GM19043 (cell line): Measurements from ENCODE around the gene PELI2.

Experiments used
- ATAC-seq: cut with Tn5 transposase; IDR thresholded peaks from one replicate; pipeline ENCODE4 v1.9.1; 2021; ENCODE audit warnings: low read depth; ENCODE audit not compliant: unreplicated experiment

PELI2 gene

DNA sequence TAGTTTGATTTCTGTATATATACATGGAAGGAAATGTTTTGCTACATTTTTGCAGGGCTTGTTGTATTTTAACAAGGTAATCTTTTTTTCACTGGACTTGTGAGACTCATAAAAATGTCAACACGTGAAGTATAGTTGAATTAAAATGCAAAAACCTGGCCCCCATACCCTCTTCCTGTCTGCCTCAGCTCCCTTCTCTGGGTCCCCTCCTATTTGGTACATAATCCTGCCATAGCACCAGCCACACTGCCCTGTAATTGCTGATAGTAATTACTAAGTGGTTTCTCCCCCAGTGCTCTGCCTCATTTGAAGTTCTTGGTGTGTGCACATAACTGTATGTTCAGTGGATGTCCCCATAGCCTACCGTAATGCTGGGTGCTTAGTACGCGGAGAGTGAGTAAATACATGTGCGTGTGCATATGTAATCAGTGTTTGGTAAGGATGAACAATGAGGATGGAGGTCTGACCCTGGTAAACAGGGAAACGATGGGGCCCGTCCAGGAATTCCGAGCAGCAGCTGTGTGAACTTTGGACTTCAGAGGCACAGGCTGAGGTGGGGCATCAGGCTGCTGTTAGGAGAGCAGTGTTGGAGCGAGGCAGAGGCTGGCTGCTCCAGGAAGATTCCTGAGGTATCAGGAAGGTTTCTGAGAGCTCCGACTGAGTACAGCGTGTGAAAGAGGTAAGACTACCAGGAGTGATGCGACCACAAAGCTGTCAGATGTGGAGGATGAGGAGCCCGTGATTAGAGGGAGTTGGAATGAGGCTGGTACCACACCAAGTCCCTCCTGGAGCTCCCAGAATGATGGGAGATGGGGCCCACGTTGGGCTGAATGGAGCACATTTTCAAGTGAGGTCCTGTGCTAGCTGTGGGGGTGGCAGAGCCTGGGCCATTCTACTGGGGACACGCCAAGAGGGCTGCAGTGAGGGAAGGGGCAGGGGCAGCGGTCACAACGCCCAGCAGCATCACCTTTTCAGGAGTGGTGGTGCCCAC lies 106.8 kb downstream of the PELI2 start:
- no peak for ATAC-seq

DNA sequence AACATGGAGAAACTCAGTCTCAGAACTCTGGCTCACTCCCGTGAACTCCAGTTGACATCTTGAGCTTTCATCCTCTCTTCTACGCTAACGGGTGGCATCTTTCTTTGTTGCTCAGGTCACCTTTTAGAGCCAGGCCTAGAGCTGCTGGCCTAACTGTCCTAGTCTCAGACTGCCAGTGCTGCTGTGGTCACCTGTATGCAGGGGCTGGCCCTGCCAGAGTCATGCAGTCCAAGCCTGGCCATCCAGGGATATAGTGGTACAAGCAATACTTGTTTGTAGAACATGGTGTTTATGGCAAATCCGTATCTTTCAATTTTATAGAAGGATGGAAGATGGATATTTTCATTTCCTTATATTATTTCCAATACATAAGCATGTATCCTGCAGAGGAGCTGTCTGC lies 117.2 kb downstream of the PELI2 start:
- ATAC-seq: no peak

DNA sequence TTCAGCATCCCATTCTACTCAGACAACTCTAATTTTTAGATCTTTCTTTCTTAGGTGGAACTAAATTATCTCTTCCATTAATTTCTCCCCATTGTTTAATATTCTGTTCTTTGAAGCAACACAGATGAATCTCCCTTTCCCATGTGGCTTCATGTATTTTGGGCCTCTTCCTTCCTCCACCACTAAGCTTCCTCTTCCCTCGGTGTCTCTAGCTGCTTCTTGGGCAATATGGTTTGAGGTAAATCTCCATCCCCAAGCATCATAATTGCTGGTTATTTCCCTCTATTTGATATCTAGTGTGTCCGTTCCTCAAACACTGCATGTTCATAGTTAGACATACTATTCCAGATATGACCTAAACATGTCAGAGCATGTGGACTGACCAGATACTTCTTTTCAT lies 119.2 kb downstream of the PELI2 start:
- no peak for ATAC-seq

DNA sequence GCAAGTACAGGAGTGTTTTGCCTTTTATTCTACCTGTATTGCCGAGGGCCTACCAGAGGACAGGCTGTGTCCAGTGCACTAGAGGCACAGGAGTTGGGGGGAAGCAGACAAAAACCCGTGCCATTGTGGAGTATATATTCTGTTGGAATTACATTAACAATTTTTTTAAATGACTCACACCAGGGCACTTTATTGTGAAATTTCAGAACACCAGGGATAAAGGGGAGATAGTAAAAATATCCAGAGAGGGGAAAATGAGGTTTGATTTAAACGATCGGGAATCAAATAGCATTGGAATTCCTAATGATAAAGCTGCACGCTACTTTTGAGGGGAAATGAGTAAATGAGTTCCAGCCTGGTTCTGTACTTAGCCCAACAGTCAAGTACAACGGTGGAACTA lies 123.2 kb downstream of the PELI2 start:
- no peak for ATAC-seq

DNA sequence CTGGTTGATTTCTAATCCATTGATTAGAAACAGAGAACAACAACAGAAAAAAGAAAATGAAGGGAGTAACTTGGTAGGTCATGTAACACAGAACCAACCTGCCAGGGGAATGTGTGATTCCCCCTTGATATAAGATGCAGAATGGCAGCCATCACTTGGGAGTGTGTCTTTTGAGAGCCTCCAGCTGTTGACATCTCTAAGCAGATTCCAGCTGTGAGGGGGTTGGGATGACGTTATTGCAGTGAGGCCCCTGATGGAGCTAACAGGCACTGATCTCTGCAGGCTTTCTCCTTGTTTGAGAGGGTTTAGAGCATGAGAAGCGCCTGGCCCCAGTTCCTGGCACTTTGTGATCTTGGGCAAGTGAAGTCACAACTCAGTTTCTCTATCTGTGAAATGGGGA lies 124.9 kb downstream of the PELI2 start:
- no peak for ATAC-seq

DNA sequence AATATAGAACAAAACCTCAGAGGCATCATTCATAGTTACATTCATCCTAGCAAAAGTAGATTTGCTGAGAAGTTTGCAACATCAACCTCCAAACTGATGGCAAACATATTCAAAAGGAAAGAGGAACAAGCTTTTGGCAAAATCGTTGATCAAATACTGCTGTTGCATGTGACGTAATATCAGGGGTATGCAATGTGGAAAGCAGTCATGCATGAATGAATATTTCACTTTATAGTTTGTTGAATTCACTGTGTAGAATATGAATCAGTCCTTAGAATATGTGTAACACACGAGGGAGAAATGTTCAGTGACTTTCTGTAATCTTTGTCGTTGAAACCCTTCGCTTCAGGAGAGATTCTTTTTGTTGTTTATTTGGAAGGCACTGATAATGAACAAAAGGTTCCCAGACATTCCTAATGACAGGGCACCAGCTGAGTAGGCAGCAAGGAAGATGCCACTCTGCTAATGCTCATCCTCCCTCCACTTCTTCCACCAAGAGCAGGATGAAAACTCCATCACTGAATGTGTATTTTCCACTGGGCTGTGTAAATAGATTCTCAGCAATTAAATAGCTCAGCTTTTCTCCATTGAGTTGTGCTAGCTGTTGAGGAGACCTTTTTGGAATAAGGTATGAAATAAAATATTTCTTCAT lies 126.1 kb downstream of the PELI2 start:
- ATAC-seq: no peak

DNA sequence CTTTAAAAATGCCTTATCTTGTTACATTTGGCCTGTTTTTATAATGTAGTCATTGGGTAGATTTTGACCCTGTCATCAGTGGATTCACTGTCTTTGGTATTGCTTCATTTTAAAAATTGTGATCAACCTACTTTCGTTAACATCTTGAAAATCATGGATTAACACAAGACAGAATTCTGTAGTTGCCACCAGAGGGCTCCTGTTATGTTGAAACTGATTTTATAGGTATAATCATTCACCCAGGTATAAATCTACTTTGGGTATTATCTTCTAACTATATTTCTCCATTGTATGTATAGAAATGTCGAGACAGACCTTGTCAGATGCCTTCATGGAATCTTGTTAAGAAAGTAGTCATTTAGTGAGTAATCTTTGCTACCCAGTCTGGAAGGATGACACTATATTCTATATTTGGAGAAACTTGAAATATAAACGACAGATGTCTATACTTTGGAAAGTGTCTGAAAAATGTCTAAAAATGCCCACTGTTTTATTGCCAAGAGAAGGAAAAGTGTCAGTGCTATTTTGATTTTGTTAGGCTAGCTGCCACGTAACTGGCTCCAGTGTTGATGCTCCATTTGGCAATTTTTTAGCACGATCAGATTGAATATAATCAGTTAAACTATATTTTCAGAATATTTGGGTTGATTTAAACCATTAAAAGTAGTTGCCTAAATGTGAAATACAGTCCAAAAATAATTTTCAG lies 129.4 kb downstream of the PELI2 start:
- ATAC-seq: no peak

DNA sequence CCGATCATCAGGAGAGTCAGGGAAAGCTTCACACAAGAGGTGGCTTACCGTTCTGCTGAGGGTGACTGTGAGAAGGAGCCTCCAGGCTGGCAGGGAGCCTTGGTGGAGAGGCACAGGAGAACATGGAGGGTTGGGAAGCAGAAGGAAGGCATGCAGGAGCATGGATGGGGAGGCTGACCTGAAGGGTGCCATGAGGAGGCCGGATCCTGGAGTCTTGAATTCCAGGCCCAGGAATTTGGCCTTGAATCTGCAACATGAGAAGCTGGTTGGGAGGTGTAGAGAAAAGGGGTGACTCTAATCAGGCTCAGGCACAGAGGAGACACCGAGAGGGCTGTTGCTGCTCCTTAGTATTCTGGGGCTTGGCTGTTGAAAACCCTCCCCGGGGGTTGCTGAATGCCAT lies 130.2 kb downstream of the PELI2 start:
- ATAC-seq: no peak

DNA sequence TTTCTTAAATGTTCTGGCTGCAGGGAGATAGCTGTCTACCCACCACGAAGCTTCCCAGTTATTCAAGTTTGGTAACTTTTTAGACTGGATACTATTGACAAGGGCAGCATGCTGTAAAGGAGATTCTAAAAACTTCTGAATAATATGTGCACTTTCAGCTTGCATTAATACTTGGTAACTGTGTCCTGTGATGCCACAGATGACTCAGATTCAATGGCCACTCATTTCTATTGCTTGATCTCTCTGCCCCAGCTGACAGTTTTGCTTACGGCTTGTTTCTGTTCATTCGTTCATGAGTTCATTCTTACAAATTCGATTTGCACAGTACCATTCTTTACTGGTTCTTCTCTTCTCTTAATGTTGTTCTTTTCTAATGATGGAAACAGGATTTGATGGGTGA lies 142.8 kb downstream of the PELI2 start:
- ATAC-seq: no peak

DNA sequence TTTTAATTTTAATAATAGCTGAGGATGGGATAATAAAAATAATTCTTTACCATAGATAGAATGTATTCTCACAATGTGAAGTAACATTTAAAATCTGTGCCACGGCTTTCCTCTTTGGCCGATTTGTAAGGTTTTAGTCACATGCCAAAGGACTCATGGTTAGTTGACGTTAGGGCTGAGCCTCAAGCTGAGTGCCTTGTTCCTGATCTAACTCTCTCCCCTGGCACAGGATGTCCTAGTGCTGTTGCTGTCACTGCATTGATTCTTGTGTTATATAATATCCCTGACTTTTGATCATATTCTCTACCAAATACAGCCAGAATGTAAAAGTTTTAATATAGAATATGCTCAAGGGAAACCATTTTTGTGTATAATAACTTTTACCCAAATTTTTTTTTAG lies 144.3 kb downstream of the PELI2 start:
- no peak for ATAC-seq

DNA sequence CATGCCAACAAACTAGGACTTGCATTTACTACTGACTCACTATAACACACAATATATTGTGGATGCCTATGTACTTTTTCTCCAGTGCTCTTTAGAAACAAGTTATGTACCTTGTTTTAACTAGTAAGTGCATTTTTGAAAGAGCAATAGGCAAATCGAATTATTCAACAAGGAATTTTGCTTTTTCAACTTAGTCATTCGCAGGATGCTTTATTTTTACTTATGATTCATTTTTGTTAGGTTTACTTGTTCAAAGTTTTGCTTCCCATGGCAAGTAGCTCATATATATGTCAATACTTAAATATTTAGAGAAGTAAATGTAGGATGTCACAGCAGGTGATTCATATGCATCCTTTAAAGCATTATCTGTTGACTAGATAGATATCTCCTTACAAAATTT lies 149.8 kb downstream of the PELI2 start:
- ATAC-seq: no peak

DNA sequence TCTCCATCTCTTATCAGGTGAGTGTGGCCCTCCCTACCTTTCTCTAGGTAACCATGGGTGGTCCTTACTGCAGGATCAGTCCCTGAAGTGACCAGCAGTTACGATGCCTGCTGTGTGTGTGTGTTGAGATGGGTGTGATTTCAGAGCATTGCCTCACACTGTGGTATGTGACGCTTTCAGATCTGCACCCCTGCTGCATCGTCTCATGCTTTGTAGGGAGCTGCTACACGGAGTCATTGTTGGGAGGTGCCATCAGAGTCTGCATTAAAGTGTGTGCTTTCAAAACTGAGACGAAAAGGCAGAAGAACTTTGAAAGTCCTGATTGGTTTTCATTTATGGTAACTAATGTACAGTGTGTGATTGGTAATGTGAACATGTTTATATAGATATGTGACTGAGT lies 150.5 kb downstream of the PELI2 start:
- ATAC-seq: no peak

DNA sequence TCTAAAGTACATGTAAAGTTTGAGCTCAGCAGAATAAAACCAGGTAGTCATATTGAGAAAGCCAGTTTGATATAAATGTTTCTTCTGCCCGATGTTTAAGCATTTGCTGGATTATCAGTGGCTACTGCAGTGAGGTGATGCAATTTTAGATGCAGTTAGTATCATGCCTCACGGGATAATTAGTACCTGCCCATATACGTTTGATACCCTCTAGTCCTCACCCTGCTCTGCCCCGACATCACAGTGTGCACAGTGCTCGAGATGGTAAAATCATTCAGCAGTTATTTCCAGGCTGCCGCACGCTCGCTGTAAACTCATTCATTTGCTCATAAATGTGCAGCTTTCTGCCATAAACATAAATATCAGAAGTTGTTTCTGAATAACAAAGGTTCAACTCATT lies 152.7 kb downstream of the PELI2 start:
- ATAC-seq: no peak

DNA sequence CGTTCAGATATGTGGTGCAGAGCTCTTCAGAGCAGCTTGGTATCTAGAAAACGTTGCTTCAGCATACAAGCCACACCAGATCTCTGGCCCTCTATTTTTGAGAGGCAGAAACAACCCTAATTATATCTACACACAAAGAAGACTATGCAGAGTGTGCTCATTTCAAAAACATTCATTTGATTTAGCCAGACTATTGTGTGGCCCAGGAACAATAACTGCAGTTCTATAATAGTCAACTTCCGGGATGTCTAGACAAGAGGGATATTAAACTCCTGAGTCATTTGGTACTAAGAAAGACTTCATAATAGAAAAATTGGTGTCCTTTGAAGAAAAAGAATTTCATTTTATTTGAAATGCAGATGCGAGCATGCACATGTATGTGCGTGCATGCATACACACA lies 153.8 kb downstream of the PELI2 start:
- ATAC-seq: no peak

DNA sequence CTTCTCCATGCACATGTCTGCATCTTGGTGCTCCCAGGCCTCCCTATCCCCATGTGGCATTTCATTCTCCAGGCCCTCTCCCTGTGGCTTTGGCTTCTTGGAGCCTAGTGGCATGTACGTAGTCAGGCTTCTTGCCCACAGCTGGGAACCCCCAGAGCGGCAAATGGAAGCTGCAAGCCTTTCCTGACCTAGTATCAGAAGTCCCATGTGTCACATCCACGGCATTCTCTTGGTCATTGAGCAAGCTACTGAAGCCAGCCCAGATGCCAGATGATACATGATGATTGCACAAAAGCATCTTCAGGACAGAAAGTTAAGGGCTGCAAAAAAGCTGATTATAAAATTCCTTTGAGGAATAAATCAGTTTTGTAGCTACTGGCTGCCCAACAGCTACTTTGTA lies 154.9 kb downstream of the PELI2 start:
- ATAC-seq: no peak

DNA sequence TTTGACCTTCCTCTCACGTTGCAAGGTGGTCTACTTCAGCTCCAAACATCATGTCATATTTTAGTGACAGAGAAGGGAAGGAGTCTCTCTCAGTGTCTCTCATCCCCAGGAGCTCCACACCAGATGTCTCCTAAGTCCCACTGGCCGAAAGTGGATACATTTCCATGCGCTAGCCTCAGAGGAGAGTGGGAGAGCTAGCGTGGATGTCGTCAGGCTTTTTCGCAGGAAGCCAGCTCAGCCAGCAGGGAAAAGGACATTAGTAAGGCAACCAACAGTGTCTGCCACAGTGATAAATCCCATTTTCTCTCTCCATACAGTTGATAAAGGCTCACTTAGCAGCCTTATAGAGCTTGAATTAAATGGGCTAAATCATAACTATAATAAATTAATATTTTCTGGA lies 155.7 kb downstream of the PELI2 start:
- no peak for ATAC-seq

DNA sequence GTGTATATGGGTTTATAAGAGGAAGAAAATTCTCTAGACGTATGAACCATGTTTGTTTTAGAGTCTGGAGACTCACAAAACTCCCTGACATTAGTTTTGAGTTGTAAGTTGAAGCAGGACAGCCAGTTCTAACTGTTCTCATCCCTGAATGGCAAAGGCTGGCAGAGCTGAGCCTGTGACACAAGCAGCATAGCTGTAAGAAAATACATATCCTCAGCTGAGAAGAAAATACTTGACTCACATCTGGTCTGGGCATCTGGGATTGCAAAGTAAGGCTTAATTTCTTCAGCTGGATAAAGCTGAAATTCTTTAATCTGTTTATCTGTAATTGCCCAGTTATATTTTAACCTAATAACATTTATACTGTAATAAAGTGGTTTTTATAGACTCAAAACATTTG lies 156.3 kb downstream of the PELI2 start:
- no peak for ATAC-seq

DNA sequence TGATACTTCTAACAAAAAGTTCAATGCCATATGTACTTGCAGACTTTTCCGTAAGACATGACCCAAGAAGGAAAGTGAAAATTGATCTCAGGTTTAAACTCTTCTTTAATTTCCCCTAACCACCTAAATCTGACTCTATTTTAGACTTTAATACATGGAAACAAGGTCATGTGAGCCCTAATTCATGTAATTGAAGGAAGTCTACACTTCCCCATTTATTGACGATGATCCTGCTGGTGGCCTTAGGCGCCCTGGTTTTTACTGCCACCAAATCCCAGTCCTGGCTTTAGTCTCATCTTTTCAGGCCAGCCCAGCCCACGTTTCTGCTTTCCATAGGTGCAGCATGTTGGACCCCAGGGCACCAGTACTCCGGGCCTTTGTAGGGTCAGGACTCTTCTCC lies 157.9 kb downstream of the PELI2 start:
- no peak for ATAC-seq

DNA sequence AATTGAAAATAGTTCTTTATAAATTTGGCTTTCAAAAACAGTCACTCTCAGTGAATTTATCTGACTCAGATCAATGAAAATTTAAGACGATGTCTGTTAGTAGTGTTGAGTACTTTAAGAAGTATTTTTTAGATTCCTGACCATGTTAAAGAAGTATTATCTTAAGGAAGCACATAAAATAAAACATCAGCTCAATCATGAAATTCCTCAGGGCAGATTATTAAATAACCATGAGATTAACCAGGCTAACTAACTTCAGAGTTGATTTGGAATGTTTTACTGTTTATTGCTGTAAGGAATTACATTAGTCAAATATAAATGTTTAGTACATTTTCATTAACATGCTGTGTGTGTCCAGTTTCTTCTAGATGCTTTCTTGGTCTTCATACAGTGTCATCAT lies 160.2 kb downstream of the PELI2 start:
- no peak for ATAC-seq

DNA sequence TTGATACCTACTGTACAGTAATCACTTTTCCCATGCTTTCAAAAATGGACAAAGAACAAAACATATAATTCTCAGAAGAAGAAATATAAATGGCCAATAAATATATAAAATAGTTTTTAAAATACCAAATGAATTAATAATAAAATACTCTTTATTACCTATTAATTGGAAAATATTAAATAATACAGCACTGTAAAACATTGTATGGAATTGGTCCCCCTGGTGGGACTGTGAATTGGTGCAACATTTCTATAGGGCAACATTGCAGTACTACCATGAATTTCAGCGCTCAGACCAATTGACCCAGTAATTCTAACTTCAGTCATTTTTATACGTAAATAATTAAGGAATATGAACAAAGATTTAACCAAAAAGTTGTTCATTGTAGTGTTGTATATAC lies 162.6 kb downstream of the PELI2 start:
- no peak for ATAC-seq

DNA sequence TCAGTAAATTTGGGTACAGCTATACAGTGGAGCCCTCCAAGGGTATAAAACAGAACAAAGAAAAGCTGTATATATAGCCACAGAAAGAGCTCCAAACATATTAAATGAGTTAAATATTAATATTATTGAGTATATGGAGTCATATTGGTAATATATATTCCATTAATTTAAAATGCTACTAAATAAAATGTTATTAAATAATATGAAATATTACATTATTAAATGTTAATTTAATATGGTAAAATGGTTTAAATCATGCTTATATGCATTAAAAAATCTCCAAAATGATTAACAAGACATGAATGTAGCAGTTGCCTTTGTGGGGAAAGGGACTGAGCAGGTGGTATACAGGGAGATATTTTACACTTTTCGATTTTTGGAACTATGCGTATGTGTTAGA lies 164.0 kb downstream of the PELI2 start:
- ATAC-seq: no peak
